Astrocyte (in vitro differentiated cells and primary cell): Measurements from ENCODE around the gene PELO.

Experiments
- EZH2 ChIP-seq: IDR thresholded peaks from 2 replicates; pipeline ENCODE4 v1.6.1; 2012; ENCODE audit warnings: mild to moderate bottlenecking, low read length, inconsistent platforms; ENCODE audit not compliant: insufficient read depth
- TF ChIP-seq, protein P1 (sequence below): IDR thresholded peaks from 2 replicates; pipeline ENCODE4 v1.5.1; 2011; ENCODE audit warnings: low read depth, mild to moderate bottlenecking, inconsistent platforms, low read length, moderate library complexity; ENCODE audit not compliant: insufficient read depth

GRCh38 chr5:52758014-52758413 lies 29.7 kb upstream of the PELO start:
- TF ChIP-seq, protein P1, sequence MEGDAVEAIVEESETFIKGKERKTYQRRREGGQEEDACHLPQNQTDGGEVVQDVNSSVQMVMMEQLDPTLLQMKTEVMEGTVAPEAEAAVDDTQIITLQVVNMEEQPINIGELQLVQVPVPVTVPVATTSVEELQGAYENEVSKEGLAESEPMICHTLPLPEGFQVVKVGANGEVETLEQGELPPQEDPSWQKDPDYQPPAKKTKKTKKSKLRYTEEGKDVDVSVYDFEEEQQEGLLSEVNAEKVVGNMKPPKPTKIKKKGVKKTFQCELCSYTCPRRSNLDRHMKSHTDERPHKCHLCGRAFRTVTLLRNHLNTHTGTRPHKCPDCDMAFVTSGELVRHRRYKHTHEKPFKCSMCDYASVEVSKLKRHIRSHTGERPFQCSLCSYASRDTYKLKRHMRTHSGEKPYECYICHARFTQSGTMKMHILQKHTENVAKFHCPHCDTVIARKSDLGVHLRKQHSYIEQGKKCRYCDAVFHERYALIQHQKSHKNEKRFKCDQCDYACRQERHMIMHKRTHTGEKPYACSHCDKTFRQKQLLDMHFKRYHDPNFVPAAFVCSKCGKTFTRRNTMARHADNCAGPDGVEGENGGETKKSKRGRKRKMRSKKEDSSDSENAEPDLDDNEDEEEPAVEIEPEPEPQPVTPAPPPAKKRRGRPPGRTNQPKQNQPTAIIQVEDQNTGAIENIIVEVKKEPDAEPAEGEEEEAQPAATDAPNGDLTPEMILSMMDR: no peak
- TF ChIP-seq EZH2: no peak
